Muscle layer of duodenum (tissue), 2 donors: Measurements from ENCODE around the gene ATG2A.
A peak's percentile ranks its signal among the peaks of the same experiment; 100 is the strongest.

Experiments
- H3K27ac ChIP-seq: one replicate; pipeline ENCODE4 v1.7.0; 2013; ENCODE audit warnings: mild to moderate bottlenecking, low read length
- H3K27me3 ChIP-seq: one replicate; pipeline ENCODE4 v1.7.0; 2013; ENCODE audit warnings: low read depth, mild to moderate bottlenecking, control low read depth, low read length
- H3K36me3 ChIP-seq, 2 donors: one replicate each; pipeline ENCODE4 v1.7.0; 2013; ENCODE audit warnings: low read length in 2 of 2, control low read depth in 1 of 2, mild to moderate bottlenecking in 1 of 2; ENCODE audit not compliant: insufficient read depth in 2 of 2, control insufficient read depth in 1 of 2
- H3K4me1 ChIP-seq, 2 donors: one replicate each; pipeline ENCODE4 v1.7.0; 2013; ENCODE audit warnings: low read length in 2 of 2, mild to moderate bottlenecking in 2 of 2, control low read depth in 1 of 2, moderate library complexity in 1 of 2; ENCODE audit not compliant: insufficient read depth in 2 of 2, control insufficient read depth in 1 of 2
- H3K4me3 ChIP-seq, 2 donors: one replicate each; pipeline ENCODE4 v1.7.0; 2013; ENCODE audit warnings: low read length in 2 of 2, low read depth in 1 of 2, mild to moderate bottlenecking in 1 of 2
- H3K9me3 ChIP-seq, 2 donors: one replicate each; pipeline ENCODE4 v1.7.0; 2013; ENCODE audit warnings: low read length in 2 of 2, control low read depth in 1 of 2, mild to moderate bottlenecking in 1 of 2; ENCODE audit not compliant: control insufficient read depth in 1 of 2
- donor health status: healthy.

Gene ATG2A

GRCh38 chr11:64875369-64876228 lies 41.4 kb downstream of the ATG2A start:
- H3K9me3 ChIP-seq: no peaks in the 10 kb centered on the region
- peak overlapping the region; percentile 78 for H3K27ac ChIP-seq
- H3K27me3 ChIP-seq: no peaks in the 10 kb centered on the region
- H3K4me1 ChIP-seq: peaks cover 29 to 79% of the 10 kb centered on the region in 2 donors
- peaks cover 23 to 24% of the 10 kb centered on the region in 2 donors for H3K36me3 ChIP-seq
- peak overlapping the region; percentile 97 for H3K4me3 ChIP-seq

- Histone ChIP-seq H3K27ac (peak overlapping the region; percentile 33), H3K9me3 (no peaks in the 10 kb centered on the region), H3K36me3 (peaks cover 23 to 24% of the 10 kb centered on the region in 2 donors), H3K4me3 (peak overlapping the region; percentile 2 to 97), H3K4me1 (peaks cover 36 to 80% of the 10 kb centered on the region in 2 donors), H3K27me3 (no peaks in the 10 kb centered on the region)
Observed at GRCh38 chr11:64874308-64875240, 42.4 kb downstream of the ATG2A start.

DNA sequence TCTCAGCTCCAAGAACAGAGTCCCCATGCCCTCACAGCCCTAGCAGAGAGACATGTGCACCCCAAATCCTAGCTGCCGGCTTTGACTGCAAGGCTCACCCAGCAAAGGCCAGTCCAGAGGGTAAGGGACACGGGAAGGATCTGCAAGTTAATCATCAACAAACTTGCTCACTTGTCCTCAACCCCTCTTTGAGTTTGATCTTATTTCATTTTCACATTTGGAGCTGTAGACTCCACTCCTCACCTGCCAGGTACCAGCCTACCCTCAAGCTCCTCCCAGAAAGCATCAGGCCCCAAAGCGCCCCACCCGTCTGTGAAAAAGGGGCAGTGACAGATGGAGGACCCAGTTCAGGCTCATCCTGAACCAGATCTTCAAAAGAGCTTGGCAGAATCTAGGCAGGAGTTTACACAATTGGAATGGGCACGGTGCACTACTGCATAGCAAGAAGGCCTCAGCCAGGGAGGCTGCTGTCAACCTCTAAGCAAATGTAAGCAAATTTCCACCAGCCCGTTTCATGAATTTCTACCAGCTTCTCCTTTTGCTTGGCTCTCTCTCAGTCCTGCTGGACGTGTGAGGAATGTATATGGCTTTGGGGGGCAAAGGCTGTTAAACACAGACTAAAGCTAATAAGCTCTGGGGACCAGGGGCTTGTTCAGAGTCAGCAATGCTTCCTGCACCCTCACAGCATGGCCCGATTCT lies 44.1 kb downstream of the ATG2A start:
- Histone ChIP-seq H3K36me3 (peaks cover 24 to 29% of the 10 kb centered on the region in 2 donors), H3K4me1 (peaks cover 45 to 89% of the 10 kb centered on the region in 2 donors), H3K9me3 (no peaks in the 10 kb centered on the region), H3K4me3 (no peak overlapping the region), H3K27ac (peak overlapping the region; percentile 36), H3K27me3 (no peaks in the 10 kb centered on the region)

- H3K36me3 ChIP-seq: peaks cover 24 to 29% of the 10 kb centered on the region in 2 donors
- peaks cover 45 to 90% of the 10 kb centered on the region in 2 donors for H3K4me1 ChIP-seq
- peak overlapping the region; percentile 13 to 30 for H3K4me3 ChIP-seq
- H3K27me3 ChIP-seq: no peaks in the 10 kb centered on the region
- peak overlapping the region; percentile 83 for H3K27ac ChIP-seq
- no peaks in the 10 kb centered on the region for H3K9me3 ChIP-seq
Observed at GRCh38 chr11:64871492-64871891, 45.5 kb downstream of the ATG2A start.

DNA sequence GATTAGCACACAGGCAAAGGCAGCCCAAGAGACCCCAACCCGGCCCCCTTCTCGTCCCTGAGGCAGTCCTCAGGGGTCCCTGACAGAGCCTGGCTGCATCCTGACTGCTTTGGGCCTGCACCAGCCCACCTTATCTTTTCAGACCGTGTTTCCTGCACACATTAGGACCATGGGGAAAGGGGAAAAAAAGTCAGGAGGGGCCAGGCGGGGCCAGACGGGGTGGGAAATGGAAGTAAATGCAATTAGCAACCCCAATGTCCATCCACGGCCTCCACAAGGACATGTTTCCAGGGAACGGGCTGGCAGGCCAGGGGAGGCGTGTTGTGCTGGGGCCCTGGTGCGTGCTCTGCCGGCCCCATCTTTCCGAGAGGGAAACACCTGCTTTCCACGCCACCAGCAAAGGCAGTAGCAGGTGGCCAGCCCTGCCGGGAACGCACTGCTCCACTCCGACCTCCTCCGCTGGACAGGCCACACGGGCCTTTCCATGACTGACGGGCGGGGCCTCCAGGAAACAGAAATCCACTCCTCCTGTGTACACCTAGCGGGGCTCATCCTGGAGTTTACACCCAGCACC lies 46.0 kb downstream of the ATG2A start:
- peaks cover 40 to 90% of the 10 kb centered on the region in 2 donors for H3K4me1 ChIP-seq
- H3K27me3 ChIP-seq: no peaks in the 10 kb centered on the region
- peak overlapping the region; percentile 4 to 30 for H3K4me3 ChIP-seq
- no peaks in the 10 kb centered on the region for H3K9me3 ChIP-seq
- peaks cover 24 to 29% of the 10 kb centered on the region in 2 donors for H3K36me3 ChIP-seq
- H3K27ac ChIP-seq: peak overlapping the region; percentile 83

DNA sequence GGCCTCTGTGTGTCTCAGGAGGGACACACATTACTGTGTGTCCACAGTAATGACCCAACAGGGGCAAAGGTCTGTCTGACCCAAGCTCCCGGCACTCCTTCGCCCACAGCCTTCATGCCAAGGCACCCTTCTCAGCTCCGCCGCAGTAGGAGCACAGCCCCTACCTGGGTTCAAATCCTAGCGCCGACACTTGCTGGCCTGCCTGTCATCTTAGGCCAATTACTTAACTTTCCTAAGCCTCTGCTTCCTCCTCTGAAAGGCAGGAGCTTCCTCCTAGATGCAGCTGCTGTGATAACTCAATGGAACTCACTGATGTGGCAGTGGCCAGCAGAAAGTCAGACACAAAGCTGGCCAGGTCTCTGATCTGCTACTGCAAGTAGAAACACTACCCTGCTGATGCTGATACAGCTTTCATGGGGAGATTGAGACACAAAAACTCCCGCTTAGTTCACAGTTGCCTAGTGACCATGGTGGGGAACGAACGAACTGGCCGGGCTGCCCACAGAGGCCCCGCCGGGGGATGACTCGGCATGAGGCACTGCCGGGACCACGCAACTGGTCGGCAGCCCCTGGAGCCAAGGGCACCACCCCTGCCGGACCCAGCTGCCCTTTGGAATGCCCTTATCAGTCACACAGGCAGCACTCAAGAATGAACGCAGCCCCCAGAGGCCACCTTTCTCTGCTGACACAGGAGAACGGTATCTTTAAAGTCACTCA lies 46.7 kb downstream of the ATG2A start:
- Histone ChIP-seq H3K36me3 (peaks cover 24 to 29% of the 10 kb centered on the region in 2 donors), H3K4me3 (peak overlapping the region; percentile 4 to 30), H3K4me1 (peaks cover 36 to 86% of the 10 kb centered on the region in 2 donors), H3K27ac (peak overlapping the region; percentile 83), H3K9me3 (no peaks in the 10 kb centered on the region), H3K27me3 (no peaks in the 10 kb centered on the region)

GRCh38 chr11:64869571-64870175 lies 47.3 kb downstream of the ATG2A start:
- Histone ChIP-seq H3K4me1 (peaks cover 43 to 86% of the 10 kb centered on the region in 2 donors), H3K27me3 (no peaks in the 10 kb centered on the region), H3K4me3 (peak overlapping the region; percentile 9 to 30), H3K9me3 (no peaks in the 10 kb centered on the region), H3K27ac (peak overlapping the region; percentile 83), H3K36me3 (peaks cover 24 to 29% of the 10 kb centered on the region in 2 donors)

DNA sequence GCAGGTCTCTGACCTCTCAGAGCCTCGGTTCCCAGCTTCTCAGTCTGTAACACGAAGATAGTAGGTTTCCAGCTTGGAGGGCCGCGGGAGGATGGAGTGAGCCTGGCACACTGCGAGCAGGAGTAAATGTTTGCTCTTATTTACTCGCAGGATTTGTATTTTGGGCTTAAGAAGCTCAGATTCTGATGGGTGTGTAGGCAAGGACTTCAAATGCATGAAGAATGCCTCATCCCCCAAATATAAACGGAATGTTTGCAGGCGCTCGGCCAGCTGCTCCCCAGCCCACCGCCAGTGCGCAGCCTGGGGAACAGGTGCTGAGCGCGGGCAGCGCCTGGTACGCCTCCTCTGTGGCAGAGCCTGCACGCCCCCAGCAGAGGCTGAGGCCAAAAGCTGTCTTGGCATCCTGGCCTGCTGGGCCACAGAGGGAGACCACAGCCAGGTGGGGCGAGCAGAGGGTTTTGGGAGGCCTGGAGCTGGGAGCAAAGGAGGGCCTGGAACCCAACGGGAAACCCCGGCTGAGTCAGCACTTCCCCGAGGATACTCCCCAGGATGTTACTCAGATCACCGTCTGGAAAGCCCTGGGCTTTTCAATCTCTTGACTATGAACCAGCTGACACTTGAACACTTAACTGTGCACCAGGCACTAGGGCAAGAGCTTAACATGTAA lies 48.0 kb downstream of the ATG2A start:
- Histone ChIP-seq H3K27ac (peak overlapping the region; percentile 83), H3K4me3 (peak overlapping the region in 1 of 2 donors; percentile 9), H3K4me1 (peaks cover 48 to 87% of the 10 kb centered on the region in 2 donors), H3K27me3 (no peaks in the 10 kb centered on the region), H3K9me3 (no peaks in the 10 kb centered on the region), H3K36me3 (peaks cover 24% of the 10 kb centered on the region in 2 donors)

- Histone ChIP-seq H3K9me3 (no peaks in the 10 kb centered on the region), H3K4me1 (peaks cover 53 to 92% of the 10 kb centered on the region in 2 donors), H3K36me3 (peaks cover 17 to 18% of the 10 kb centered on the region in 2 donors), H3K4me3 (no peak overlapping the region), H3K27me3 (no peaks in the 10 kb centered on the region), H3K27ac (peak overlapping the region; percentile 83)
Observed at GRCh38 chr11:64867748-64868462, 49.1 kb downstream of the ATG2A start.
